Measurements from ENCODE around the gene ADRM1. TPM values are rescaled to one million over a fixed set of nuclear protein-coding genes. Genes with fewer than 3 reads are reported as not detected.

Gene ADRM1
- total RNA-seq, 1 donor from 2014 or later, result 63.9 TPM

DNA sequence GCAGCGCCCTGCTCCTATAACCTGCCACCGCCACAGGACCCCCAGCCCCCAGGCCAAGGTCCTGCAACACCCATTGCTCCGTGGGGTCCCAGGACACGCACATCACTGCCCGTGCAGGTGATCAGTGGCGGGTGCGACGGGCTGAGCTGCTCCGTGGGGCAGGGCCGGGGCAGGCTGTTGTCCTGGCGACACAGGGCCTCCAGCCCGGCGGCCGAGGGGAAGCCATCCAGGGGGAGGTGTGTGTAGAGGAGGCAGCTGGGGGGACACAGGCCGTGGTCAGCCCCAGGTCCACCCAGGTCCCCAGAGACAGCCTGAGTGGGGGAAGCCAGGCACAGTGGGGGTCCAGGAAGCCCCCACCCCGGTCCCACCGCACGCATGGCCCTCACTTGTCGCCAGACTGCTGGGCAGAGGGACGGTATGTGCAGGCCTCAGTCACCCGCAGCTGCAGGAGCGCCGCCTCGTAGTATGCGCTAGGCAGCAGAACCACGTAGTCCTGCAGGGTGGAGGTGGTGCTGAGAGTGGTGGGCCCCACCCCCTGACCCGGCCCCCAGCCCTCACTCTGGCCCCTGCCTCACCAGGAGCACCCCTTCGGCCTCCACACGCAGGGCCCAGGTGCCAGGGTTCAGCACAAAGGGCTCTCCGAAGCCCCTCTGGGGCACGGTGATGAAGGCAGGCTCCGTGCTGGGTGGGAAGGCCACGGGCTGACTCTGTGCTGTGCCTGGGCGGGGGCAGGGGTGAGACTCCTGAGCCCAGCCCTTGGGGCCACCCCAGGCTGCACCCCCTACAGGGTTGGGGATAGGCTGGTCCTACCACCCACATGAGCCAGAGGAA is 30.4 kb downstream of the ADRM1 start:
- Histone ChIP-seq H3K9me3 (no peaks in the 10 kb centered on the region), H3K4me1 (no peaks in the 10 kb centered on the region), H3K36me3 (peaks cover 85% of the 10 kb centered on the region), H3K27me3 (ENCODE audit: low read depth) (no peaks in the 10 kb centered on the region), H3K27ac (no peak overlapping the region), H3K4me3 (no peak overlapping the region)
- intact Hi-C loops (cut with DNase I), result no loop called here
- no peak for ATAC-seq
- TF ChIP-seq, protein P1, sequence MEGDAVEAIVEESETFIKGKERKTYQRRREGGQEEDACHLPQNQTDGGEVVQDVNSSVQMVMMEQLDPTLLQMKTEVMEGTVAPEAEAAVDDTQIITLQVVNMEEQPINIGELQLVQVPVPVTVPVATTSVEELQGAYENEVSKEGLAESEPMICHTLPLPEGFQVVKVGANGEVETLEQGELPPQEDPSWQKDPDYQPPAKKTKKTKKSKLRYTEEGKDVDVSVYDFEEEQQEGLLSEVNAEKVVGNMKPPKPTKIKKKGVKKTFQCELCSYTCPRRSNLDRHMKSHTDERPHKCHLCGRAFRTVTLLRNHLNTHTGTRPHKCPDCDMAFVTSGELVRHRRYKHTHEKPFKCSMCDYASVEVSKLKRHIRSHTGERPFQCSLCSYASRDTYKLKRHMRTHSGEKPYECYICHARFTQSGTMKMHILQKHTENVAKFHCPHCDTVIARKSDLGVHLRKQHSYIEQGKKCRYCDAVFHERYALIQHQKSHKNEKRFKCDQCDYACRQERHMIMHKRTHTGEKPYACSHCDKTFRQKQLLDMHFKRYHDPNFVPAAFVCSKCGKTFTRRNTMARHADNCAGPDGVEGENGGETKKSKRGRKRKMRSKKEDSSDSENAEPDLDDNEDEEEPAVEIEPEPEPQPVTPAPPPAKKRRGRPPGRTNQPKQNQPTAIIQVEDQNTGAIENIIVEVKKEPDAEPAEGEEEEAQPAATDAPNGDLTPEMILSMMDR (IDR thresholded peaks at IDR 0.05), result no peak
- no peak for DNase-seq

DNA sequence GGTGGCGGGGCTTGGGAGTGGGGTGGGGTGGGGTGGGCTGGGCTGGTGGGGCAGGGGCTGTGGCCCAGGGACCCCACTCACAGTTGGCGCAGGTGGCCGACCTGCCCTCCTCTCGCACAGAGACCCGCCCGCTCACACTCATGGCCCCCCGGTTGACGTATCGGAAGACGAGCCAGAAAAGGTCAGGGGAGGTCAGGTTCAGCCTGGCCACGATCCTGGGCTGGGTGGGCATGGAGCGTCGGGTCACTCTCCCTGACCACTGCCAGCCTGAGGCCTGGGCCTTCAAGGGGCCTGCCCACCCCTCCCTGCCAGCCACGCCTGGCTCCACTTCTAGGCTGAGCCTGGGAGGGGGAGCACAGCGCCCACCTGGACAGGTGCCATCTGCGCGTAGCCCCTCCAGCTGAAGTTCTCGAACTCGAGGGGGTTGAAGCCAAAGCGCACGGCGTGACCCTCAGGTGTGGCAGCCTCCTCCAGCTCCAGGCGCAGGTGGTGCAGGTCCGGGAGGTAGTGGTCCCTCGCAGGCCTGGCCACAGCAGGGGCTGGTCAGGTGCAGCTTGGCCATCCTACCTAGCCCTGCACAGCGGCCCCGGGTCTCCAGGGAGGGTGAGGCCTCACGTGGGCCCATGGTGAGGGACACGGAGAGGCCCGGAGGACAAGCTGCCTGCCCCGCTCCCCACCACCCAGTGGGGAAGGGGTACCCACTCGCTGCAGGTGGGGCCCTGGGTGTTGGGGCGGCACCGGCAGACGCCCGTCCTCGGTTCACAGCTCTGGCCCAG is 31.2 kb downstream of the ADRM1 start:
- H3K36me3 ChIP-seq, result peaks cover 80% of the 10 kb centered on the region
- H3K4me1 ChIP-seq, result no peaks in the 10 kb centered on the region
- intact Hi-C loops (cut with DNase I), result no loop called here
- ATAC-seq (no peak), DNase-seq (no peak)
- no peaks in the 10 kb centered on the region for H3K27me3 ChIP-seq (ENCODE audit: low read depth)
- no peak overlapping the region for H3K4me3 ChIP-seq
- H3K27ac ChIP-seq, result no peak overlapping the region
- TF ChIP-seq, protein P1 (IDR thresholded peaks at IDR 0.05), result no peak
- no peaks in the 10 kb centered on the region for H3K9me3 ChIP-seq

DNA sequence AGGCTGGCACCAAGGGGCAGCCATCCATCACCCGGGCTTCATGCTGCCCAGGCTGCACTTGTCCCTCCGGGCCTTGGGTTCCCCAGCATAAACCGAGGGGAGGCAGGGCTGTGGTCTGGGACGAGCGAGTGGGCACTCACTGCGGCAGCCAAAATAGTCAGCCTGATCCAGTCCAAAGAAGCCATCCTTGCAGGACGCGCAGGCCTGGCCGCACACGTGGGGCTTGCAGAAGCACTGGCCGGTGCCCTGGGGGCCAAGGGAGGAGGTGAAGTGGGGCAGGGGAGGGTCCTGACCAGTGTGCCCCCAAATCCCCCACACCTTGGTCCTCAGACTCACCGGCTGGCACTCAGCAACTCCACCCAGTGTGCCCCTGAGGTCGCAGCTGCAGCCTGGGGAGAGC is 32.1 kb downstream of the ADRM1 start:
- no peak overlapping the region for H3K4me3 ChIP-seq
- no peaks in the 10 kb centered on the region for H3K9me3 ChIP-seq
- H3K36me3 ChIP-seq, result peaks cover 77% of the 10 kb centered on the region
- H3K27me3 ChIP-seq (ENCODE audit: low read depth), result no peaks in the 10 kb centered on the region
- intact Hi-C loops (cut with DNase I), result no loop called here
- no peak for DNase-seq
- no peak for ATAC-seq
- no peaks in the 10 kb centered on the region for H3K4me1 ChIP-seq
- TF ChIP-seq, protein P1 (IDR thresholded peaks at IDR 0.05), result no peak
- no peak overlapping the region for H3K27ac ChIP-seq

DNA sequence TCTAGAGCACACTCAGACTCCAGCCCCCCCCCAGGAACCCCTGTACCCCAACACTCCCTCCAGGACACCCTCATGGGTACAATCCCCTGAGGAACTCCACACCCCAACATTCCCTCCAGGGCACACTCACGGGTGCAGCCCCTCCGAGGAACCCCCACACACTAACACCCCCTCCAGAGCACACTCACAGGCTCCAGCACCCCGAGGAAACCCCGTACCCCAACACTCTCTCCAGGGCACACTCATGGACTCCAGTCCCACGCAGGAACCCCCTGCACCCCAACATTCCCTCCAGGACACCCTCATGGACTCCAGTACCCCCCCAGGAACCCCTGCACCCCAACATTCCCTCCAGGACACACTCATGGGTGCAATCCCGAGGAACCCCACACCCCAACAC is 32.7 kb downstream of the ADRM1 start:
- Histone ChIP-seq H3K4me3 (no peak overlapping the region), H3K27me3 (ENCODE audit: low read depth) (no peaks in the 10 kb centered on the region), H3K4me1 (no peaks in the 10 kb centered on the region), H3K27ac (no peak overlapping the region), H3K36me3 (peaks cover 77% of the 10 kb centered on the region), H3K9me3 (no peaks in the 10 kb centered on the region)
- intact Hi-C loops (cut with DNase I), result no loop called here
- no peak for DNase-seq
- TF ChIP-seq, protein P1 (IDR thresholded peaks at IDR 0.05), result no peak
- no peak for ATAC-seq

DNA sequence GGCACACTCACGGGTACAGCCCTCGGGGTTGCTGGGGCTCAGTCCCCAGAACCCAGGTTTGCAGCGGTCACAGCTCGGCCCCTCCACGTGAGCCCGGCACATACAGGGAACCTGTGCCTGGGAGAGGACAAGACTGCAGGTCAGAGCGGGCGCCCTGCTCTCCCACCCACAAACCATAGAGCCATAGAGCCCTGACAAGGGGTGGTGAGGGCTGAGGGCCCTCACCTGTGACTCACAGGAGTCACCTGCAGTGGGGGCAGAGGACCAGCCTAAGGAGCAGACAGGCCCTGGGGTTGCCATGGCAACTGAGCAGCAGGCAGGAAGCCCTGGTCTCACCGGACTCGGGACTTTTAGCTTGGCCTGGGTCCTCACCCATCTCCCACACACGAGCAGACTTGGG is 33.5 kb downstream of the ADRM1 start:
- intact Hi-C loops (cut with DNase I), result no loop called here
- ATAC-seq (no peak), DNase-seq (no peak)
- TF ChIP-seq, protein P1 (IDR thresholded peaks at IDR 0.05), result no peak
- no peak overlapping the region for H3K27ac ChIP-seq
- H3K4me1 ChIP-seq, result no peaks in the 10 kb centered on the region
- H3K27me3 ChIP-seq (ENCODE audit: low read depth), result no peaks in the 10 kb centered on the region
- peaks cover 80% of the 10 kb centered on the region for H3K36me3 ChIP-seq
- no peak overlapping the region for H3K4me3 ChIP-seq
- no peaks in the 10 kb centered on the region for H3K9me3 ChIP-seq
